Measurements from ENCODE around the gene PSKH1. TPM values are rescaled to one million over a fixed set of nuclear protein-coding genes. Genes with fewer than 3 reads are reported as not detected.

Gene PSKH1
- total and polyA plus RNA-seq, 2 experiments from 2014 or later = 11.5 to 23.6 TPM

- no peaks in the 10 kb centered on the region for H3K9me2 ChIP-seq (ENCODE audit: insufficient read depth)
- H3F3A ChIP-seq (ENCODE audit: insufficient read depth) = peaks cover 11% of the 10 kb centered on the region
- in situ Hi-C loops (cut with MboI) = no loop called here
- no peaks in the 10 kb centered on the region for H3K79me2 ChIP-seq (ENCODE audit: insufficient read depth)
- no peak overlapping the region for H3K4me2 ChIP-seq (ENCODE audit: unreplicated experiment)
- TF ChIP-seq EZH2phosphoT487 (IDR thresholded peaks at IDR 0.05; ENCODE audit: insufficient read depth, low read depth) = no peak
- TF ChIP-seq EZH2 (IDR thresholded peaks at IDR 0.05; ENCODE audit: insufficient read depth, poor library complexity, severe bottlenecking) = no peak
- no peak for DNase-seq
- no peak overlapping the region for H3K27ac ChIP-seq
- no peaks in the 10 kb centered on the region for H3K27me3 ChIP-seq (replicated peaks; ENCODE audit: insufficient read depth)
- no peaks in the 10 kb centered on the region for H3K9me3 ChIP-seq (ENCODE audit: low read depth)
- H2AFZ ChIP-seq = no peak overlapping the region
- H3K36me3 ChIP-seq (ENCODE audit: low read depth) = no peaks in the 10 kb centered on the region; the same call in 1 of the 2 replicates
- peaks cover 6% of the 10 kb centered on the region; the same call in 1 of the 2 replicates for H3K4me1 ChIP-seq (ENCODE audit: insufficient read depth)
- H3K4me3 ChIP-seq = no peak overlapping the region
- H4K20me1 ChIP-seq (ENCODE audit: insufficient read depth) = no peaks in the 10 kb centered on the region
- 91 to 93% methylated on average over 10 to 12 of the region's 12 CpGs for WGBS, 2 experiments (ENCODE audit: low coverage in 1 of 2, low lambda C conversion rate in 2 of 2, missing lambda C conversion rate in 2 of 2)
- H3K9ac ChIP-seq = no peak overlapping the region
Measured at GRCh38 chr16:67885545-67885944, 7.5 kb upstream of the PSKH1 start.

GRCh38 chr16:67885976-67886375 is 7.1 kb upstream of the PSKH1 start:
- in situ Hi-C loops (cut with MboI) = no loop called here
- no peak overlapping the region for H3K27ac ChIP-seq
- H3K4me3 ChIP-seq = no peak overlapping the region
- WGBS, 2 experiments (ENCODE audit: low coverage in 1 of 2, low lambda C conversion rate in 2 of 2, missing lambda C conversion rate in 2 of 2) = 94 to 97% methylated on average over 18 to 19 of the region's 19 CpGs
- no peaks in the 10 kb centered on the region for H3K9me3 ChIP-seq (ENCODE audit: low read depth)
- H3K9me2 ChIP-seq (ENCODE audit: insufficient read depth) = no peaks in the 10 kb centered on the region
- no peak overlapping the region for H3K4me2 ChIP-seq (ENCODE audit: unreplicated experiment)
- H3K36me3 ChIP-seq (ENCODE audit: low read depth) = no peaks in the 10 kb centered on the region; the same call in 1 of the 2 replicates
- TF ChIP-seq EZH2 (IDR thresholded peaks at IDR 0.05; ENCODE audit: insufficient read depth, poor library complexity, severe bottlenecking) = no peak
- no peak for TF ChIP-seq EZH2phosphoT487 (IDR thresholded peaks at IDR 0.05; ENCODE audit: insufficient read depth, low read depth)
- no peaks in the 10 kb centered on the region for H3K79me2 ChIP-seq (ENCODE audit: insufficient read depth)
- peaks cover 11% of the 10 kb centered on the region for H3F3A ChIP-seq (ENCODE audit: insufficient read depth)
- no peaks in the 10 kb centered on the region for H4K20me1 ChIP-seq (ENCODE audit: insufficient read depth)
- no peak overlapping the region for H3K9ac ChIP-seq
- no peak for DNase-seq
- H2AFZ ChIP-seq = no peak overlapping the region
- no peaks in the 10 kb centered on the region for H3K27me3 ChIP-seq (replicated peaks; ENCODE audit: insufficient read depth)
- peaks cover 6% of the 10 kb centered on the region; the same call in 1 of the 2 replicates for H3K4me1 ChIP-seq (ENCODE audit: insufficient read depth)

- Histone ChIP-seq H2AFZ (no peak overlapping the region), H3F3A (ENCODE audit: insufficient read depth) (peaks cover 11% of the 10 kb centered on the region), H3K27ac (no peak overlapping the region), H3K79me2 (ENCODE audit: insufficient read depth) (no peaks in the 10 kb centered on the region), H3K36me3 (ENCODE audit: low read depth) (no peaks in the 10 kb centered on the region; the same call in 1 of the 2 replicates), H3K9me2 (ENCODE audit: insufficient read depth) (no peaks in the 10 kb centered on the region), H3K4me3 (no peak overlapping the region), H3K4me2 (ENCODE audit: unreplicated experiment) (no peak overlapping the region), H3K27me3 (replicated peaks; ENCODE audit: insufficient read depth) (no peaks in the 10 kb centered on the region), H3K9ac (no peak overlapping the region), H3K4me1 (ENCODE audit: insufficient read depth) (peaks cover 6% of the 10 kb centered on the region; the same call in 1 of the 2 replicates), H3K9me3 (ENCODE audit: low read depth) (no peaks in the 10 kb centered on the region), H4K20me1 (ENCODE audit: insufficient read depth) (no peaks in the 10 kb centered on the region)
- in situ Hi-C loops (cut with MboI) = no loop called here
- no peak for DNase-seq
- TF ChIP-seq EZH2phosphoT487 (IDR thresholded peaks at IDR 0.05; ENCODE audit: insufficient read depth, low read depth) = no peak
- WGBS, 2 experiments (ENCODE audit: low coverage in 1 of 2, low lambda C conversion rate in 2 of 2, missing lambda C conversion rate in 2 of 2) = 87 to 90% methylated on average over 5 of the region's 5 CpGs
Measured at GRCh38 chr16:67886387-67886786, 6.7 kb upstream of the PSKH1 start.

GRCh38 chr16:67888331-67888730 is 4.7 kb upstream of the PSKH1 start:
- no peaks in the 10 kb centered on the region for H3K36me3 ChIP-seq (ENCODE audit: low read depth)
- H3K9ac ChIP-seq = no peak overlapping the region
- WGBS, 2 experiments (ENCODE audit: low coverage in 1 of 2, low lambda C conversion rate in 2 of 2, missing lambda C conversion rate in 2 of 2) = 76 to 84% methylated on average over 3 of the region's 3 CpGs
- H3K4me2 ChIP-seq (ENCODE audit: unreplicated experiment) = no peak overlapping the region
- DNase-seq = no peak
- H4K20me1 ChIP-seq (ENCODE audit: insufficient read depth) = no peaks in the 10 kb centered on the region
- no peaks in the 10 kb centered on the region for H3K9me3 ChIP-seq (ENCODE audit: low read depth)
- H3F3A ChIP-seq (ENCODE audit: insufficient read depth) = peaks cover 11% of the 10 kb centered on the region
- H3K27ac ChIP-seq = no peak overlapping the region
- TF ChIP-seq EZH2 (IDR thresholded peaks at IDR 0.05; ENCODE audit: insufficient read depth, poor library complexity, severe bottlenecking) (no peak), EZH2phosphoT487 (IDR thresholded peaks at IDR 0.05; ENCODE audit: insufficient read depth, low read depth) (no peak)
- no peak overlapping the region for H3K4me3 ChIP-seq
- no peaks in the 10 kb centered on the region for H3K27me3 ChIP-seq (replicated peaks; ENCODE audit: insufficient read depth)
- no peaks in the 10 kb centered on the region for H3K9me2 ChIP-seq (ENCODE audit: insufficient read depth)
- in situ Hi-C loops (cut with MboI) = no loop called here
- peaks cover 2% of the 10 kb centered on the region for H3K79me2 ChIP-seq (ENCODE audit: insufficient read depth)
- no peak overlapping the region for H2AFZ ChIP-seq
- peaks cover 10% of the 10 kb centered on the region for H3K4me1 ChIP-seq (ENCODE audit: insufficient read depth)

GRCh38 chr16:67892375-67892774 is 679 bp upstream of the PSKH1 start:
- Histone ChIP-seq H3K27ac (peak overlapping the region; percentile 29; the same call in 1 of the 2 replicates), H4K20me1 (ENCODE audit: insufficient read depth) (no peaks in the 10 kb centered on the region), H3K9me2 (ENCODE audit: insufficient read depth) (no peaks in the 10 kb centered on the region), H3K27me3 (replicated peaks; ENCODE audit: insufficient read depth) (no peaks in the 10 kb centered on the region), H3K36me3 (ENCODE audit: low read depth) (no peaks in the 10 kb centered on the region), H3K79me2 (ENCODE audit: insufficient read depth) (peaks cover 40% of the 10 kb centered on the region), H3K4me1 (ENCODE audit: insufficient read depth) (peaks cover 17% of the 10 kb centered on the region), H3K9ac (peak overlapping the region; percentile 97), H3K4me3 (peak overlapping the region; percentile 82), H3K4me2 (ENCODE audit: unreplicated experiment) (peak overlapping the region; percentile 69), H3K9me3 (ENCODE audit: low read depth) (no peaks in the 10 kb centered on the region), H3F3A (ENCODE audit: insufficient read depth) (no peaks in the 10 kb centered on the region), H2AFZ (peak overlapping the region; percentile 93)
- TF ChIP-seq EZH2 (IDR thresholded peaks at IDR 0.05; ENCODE audit: insufficient read depth, poor library complexity, severe bottlenecking) (no peak), EZH2phosphoT487 (IDR thresholded peaks at IDR 0.05; ENCODE audit: insufficient read depth, low read depth) (no peak)
- in situ Hi-C loops (cut with MboI) = no loop called here
- DNase-seq = no peak
- WGBS, 2 experiments (ENCODE audit: low coverage in 1 of 2, low lambda C conversion rate in 2 of 2, missing lambda C conversion rate in 2 of 2) = 54 to 55% methylated on average over 5 of the region's 5 CpGs
